Panc1 (cell line): Measurements from ENCODE around the gene THSD7A.

Experiments used
- POLR2AphosphoS5 ChIP-seq: IDR thresholded peaks from 2 replicates; pipeline ENCODE4 v1.6.1; 2012; ENCODE audit warnings: mild to moderate bottlenecking, low read depth, low read length, moderate library complexity
- TF ChIP-seq, protein P1 (sequence below): fragments of 450-650 bp; IDR thresholded peaks from 2 replicates; pipeline ENCODE4 v1.5.1; 2017; ENCODE audit warnings: mild to moderate bottlenecking

DNA sequence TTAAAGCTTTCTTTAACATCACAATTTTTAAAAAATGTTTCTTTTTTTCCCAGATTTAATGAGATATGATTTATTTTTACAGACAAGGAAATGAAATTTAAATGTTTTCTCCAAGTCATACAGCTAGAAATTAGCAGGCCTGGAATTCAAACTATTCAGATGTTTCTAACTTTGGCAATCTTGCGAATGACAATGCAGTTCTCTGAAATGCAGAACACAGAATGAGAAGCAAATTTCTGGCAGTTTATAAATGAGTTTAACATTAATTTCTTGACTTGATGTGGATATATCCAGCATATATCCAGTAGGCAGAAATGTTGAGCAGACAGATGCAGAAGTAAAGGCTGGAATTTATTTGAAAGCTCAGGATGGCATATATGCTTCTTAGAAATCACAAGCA is 227.5 kb downstream of the THSD7A start:
- TF ChIP-seq POLR2AphosphoS5 = no peak
- TF ChIP-seq, protein P1, sequence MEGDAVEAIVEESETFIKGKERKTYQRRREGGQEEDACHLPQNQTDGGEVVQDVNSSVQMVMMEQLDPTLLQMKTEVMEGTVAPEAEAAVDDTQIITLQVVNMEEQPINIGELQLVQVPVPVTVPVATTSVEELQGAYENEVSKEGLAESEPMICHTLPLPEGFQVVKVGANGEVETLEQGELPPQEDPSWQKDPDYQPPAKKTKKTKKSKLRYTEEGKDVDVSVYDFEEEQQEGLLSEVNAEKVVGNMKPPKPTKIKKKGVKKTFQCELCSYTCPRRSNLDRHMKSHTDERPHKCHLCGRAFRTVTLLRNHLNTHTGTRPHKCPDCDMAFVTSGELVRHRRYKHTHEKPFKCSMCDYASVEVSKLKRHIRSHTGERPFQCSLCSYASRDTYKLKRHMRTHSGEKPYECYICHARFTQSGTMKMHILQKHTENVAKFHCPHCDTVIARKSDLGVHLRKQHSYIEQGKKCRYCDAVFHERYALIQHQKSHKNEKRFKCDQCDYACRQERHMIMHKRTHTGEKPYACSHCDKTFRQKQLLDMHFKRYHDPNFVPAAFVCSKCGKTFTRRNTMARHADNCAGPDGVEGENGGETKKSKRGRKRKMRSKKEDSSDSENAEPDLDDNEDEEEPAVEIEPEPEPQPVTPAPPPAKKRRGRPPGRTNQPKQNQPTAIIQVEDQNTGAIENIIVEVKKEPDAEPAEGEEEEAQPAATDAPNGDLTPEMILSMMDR = no peak
